ENCODE results near the gene CLDN18. TPM values are rescaled to one million over a fixed set of nuclear protein-coding genes. Genes with fewer than 3 reads are reported as not detected.

CLDN18 gene
- total RNA-seq, 1 experiment from 2014 or later, result 0.85 TPM

GRCh38 chr3:138038725-138039462 lies 28.9 kb downstream of the CLDN18 start:
- Mint-ChIP-seq H3K27me3 (ENCODE audit: unreplicated experiment) (no peaks in the 10 kb centered on the region), H3K4me1 (ENCODE audit: low read depth, unreplicated experiment) (no peaks in the 10 kb centered on the region), H3K9me3 (ENCODE audit: low read depth, unreplicated experiment) (no peaks in the 10 kb centered on the region), H3K4me3 (ENCODE audit: low read depth, unreplicated experiment) (no peak overlapping the region), H3K27ac (ENCODE audit: unreplicated experiment) (no peak overlapping the region), H3K36me3 (ENCODE audit: insufficient read depth, unreplicated experiment) (no peaks in the 10 kb centered on the region)
- intact Hi-C loops (cut with micrococcal nuclease; ENCODE audit: unreplicated experiment), result no loop called here
- no peak for TF ChIP-seq CTCF (IDR thresholded peaks at IDR 0.05; ENCODE audit: unreplicated experiment)
- no TSS peak for BruUV-seq (replicated peaks)
- no peak for DNase-seq
- CTCF ChIA-PET, result interaction anchor here (0.7 kb wide), 1 partner anchor 90 kb away, joined by 4 read pairs; no protein-coding TSS in a partner anchor

GRCh38 chr3:138042043-138042442 lies 32.1 kb downstream of the CLDN18 start:
- no peaks in the 10 kb centered on the region for H3K36me3 Mint-ChIP-seq (ENCODE audit: insufficient read depth, unreplicated experiment)
- no peak for DNase-seq
- BruUV-seq (replicated peaks), result no TSS peak
- intact Hi-C loops (cut with micrococcal nuclease; ENCODE audit: unreplicated experiment), result no loop called here
- CTCF ChIA-PET, result no interaction called here
- TF ChIP-seq CTCF (IDR thresholded peaks at IDR 0.05; ENCODE audit: unreplicated experiment), result no peak
- H3K27ac Mint-ChIP-seq (ENCODE audit: unreplicated experiment), result no peak overlapping the region
- H3K27me3 Mint-ChIP-seq (ENCODE audit: unreplicated experiment), result no peaks in the 10 kb centered on the region
- no peak overlapping the region for H3K4me3 Mint-ChIP-seq (ENCODE audit: low read depth, unreplicated experiment)
- H3K4me1 Mint-ChIP-seq (ENCODE audit: low read depth, unreplicated experiment), result no peaks in the 10 kb centered on the region
- H3K9me3 Mint-ChIP-seq (ENCODE audit: low read depth, unreplicated experiment), result no peaks in the 10 kb centered on the region

- no peak overlapping the region for H3K4me3 Mint-ChIP-seq (ENCODE audit: low read depth, unreplicated experiment)
- intact Hi-C loops (cut with micrococcal nuclease; ENCODE audit: unreplicated experiment), result no loop called here
- H3K36me3 Mint-ChIP-seq (ENCODE audit: insufficient read depth, unreplicated experiment), result no peaks in the 10 kb centered on the region
- H3K4me1 Mint-ChIP-seq (ENCODE audit: low read depth, unreplicated experiment), result no peaks in the 10 kb centered on the region
- no peak overlapping the region for H3K27ac Mint-ChIP-seq (ENCODE audit: unreplicated experiment)
- no peak for DNase-seq
- BruUV-seq (replicated peaks), result no TSS peak
- CTCF ChIA-PET, result no interaction called here
- H3K27me3 Mint-ChIP-seq (ENCODE audit: unreplicated experiment), result no peaks in the 10 kb centered on the region
- H3K9me3 Mint-ChIP-seq (ENCODE audit: low read depth, unreplicated experiment), result no peaks in the 10 kb centered on the region
- no peak for TF ChIP-seq CTCF (IDR thresholded peaks at IDR 0.05; ENCODE audit: unreplicated experiment)
These were observed 33.5 kb downstream of the CLDN18 start for GRCh38 chr3:138043266-138044029.

- intact Hi-C loops (cut with micrococcal nuclease; ENCODE audit: unreplicated experiment), result no loop called here
- CTCF ChIA-PET, result interaction anchor here (0.7 kb wide), 1 partner anchor 15 kb away, joined by 3 read pairs; no protein-coding TSS in a partner anchor
- Mint-ChIP-seq H3K9me3 (ENCODE audit: low read depth, unreplicated experiment) (no peaks in the 10 kb centered on the region), H3K4me3 (ENCODE audit: low read depth, unreplicated experiment) (no peak overlapping the region), H3K27me3 (ENCODE audit: unreplicated experiment) (no peaks in the 10 kb centered on the region), H3K27ac (ENCODE audit: unreplicated experiment) (no peak overlapping the region), H3K36me3 (ENCODE audit: insufficient read depth, unreplicated experiment) (no peaks in the 10 kb centered on the region), H3K4me1 (ENCODE audit: low read depth, unreplicated experiment) (no peaks in the 10 kb centered on the region)
- no peak for TF ChIP-seq CTCF (IDR thresholded peaks at IDR 0.05; ENCODE audit: unreplicated experiment)
- no TSS peak for BruUV-seq (replicated peaks)
- no peak for DNase-seq
These were observed 36.1 kb downstream of the CLDN18 start for GRCh38 chr3:138046085-138046484.
